ENCODE measurements around the gene NEK11. TPM values are rescaled to one million over a fixed set of nuclear protein-coding genes. Genes with fewer than 3 reads are reported as not detected.
A peak's percentile ranks its signal among the peaks of the same experiment; 100 is the strongest.

The NEK11 gene
- total and polyA plus RNA-seq, 11 donors: 0.38 to 4.3 (median 2.1) TPM

DNA sequence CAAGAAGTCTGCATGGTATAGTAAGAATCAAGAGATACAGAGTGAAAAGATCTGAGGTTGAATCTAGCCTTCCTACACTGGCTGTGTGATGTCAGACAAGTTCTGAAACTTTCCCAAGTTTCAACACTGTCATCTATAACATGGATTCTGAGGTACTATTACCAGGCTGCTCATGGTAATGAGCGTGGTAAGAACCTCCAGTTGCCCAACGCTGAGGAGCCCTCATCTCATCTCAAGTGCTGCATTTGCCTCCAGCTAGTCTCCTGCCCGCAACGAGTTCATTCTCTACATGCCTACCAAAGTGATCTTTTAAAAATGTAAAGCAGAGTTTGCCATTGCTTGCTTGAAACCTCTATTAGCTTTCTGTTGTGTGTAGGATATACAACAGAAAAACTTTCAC, 168.1 kb downstream of the NEK11 start:
- DNase-seq: no peak
- TF ChIP-seq, protein P1, sequence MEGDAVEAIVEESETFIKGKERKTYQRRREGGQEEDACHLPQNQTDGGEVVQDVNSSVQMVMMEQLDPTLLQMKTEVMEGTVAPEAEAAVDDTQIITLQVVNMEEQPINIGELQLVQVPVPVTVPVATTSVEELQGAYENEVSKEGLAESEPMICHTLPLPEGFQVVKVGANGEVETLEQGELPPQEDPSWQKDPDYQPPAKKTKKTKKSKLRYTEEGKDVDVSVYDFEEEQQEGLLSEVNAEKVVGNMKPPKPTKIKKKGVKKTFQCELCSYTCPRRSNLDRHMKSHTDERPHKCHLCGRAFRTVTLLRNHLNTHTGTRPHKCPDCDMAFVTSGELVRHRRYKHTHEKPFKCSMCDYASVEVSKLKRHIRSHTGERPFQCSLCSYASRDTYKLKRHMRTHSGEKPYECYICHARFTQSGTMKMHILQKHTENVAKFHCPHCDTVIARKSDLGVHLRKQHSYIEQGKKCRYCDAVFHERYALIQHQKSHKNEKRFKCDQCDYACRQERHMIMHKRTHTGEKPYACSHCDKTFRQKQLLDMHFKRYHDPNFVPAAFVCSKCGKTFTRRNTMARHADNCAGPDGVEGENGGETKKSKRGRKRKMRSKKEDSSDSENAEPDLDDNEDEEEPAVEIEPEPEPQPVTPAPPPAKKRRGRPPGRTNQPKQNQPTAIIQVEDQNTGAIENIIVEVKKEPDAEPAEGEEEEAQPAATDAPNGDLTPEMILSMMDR (IDR thresholded peaks at IDR 0.05): no peak
- no peak for TF ChIP-seq POLR2A (IDR thresholded peaks at IDR 0.05)
- ATAC-seq: no peak
- Histone ChIP-seq H3K4me3 (no peak overlapping the region), H3K27me3 (no peaks in the 10 kb centered on the region), H3K4me1 (no peaks in the 10 kb centered on the region), H3K9me3 (peaks cover 0 to 6% (median 0%) of the 10 kb centered on the region in 12 donors), H3K36me3 (no peaks in the 10 kb centered on the region), H3K27ac (no peak overlapping the region)
- WGBS, 4 donors: 91 to 100% (median 94%) methylated on average over 4 of the region's 4 CpGs
- intact Hi-C loops (cut with DNase I): no loop called here

DNA sequence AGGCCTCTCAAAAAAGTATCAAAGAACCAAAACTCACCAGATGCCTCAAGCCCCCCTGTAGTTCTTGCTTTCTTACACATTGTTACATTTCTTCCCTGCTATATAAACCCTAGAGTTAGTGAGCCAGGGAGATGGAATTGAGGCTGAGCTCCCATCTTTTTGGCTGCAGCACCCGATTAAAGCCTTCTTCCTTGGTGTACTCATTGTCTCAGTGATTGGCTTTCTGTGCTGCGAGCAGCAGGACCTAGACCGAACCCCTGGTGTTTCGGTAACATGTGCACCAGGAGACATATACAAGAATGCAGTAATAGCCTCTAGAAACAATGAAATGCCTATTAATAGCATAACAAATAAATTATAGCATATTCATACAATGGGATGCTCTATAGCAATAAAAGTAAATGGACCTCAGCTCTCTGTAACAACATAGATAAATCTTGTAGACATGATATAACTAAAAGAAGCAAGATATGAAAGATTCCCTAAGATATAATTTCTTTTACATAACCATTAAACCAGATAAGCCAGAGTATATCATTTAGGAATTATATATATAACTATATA, 174.0 kb downstream of the NEK11 start:
- intact Hi-C loops (cut with DNase I): no loop called here

DNA sequence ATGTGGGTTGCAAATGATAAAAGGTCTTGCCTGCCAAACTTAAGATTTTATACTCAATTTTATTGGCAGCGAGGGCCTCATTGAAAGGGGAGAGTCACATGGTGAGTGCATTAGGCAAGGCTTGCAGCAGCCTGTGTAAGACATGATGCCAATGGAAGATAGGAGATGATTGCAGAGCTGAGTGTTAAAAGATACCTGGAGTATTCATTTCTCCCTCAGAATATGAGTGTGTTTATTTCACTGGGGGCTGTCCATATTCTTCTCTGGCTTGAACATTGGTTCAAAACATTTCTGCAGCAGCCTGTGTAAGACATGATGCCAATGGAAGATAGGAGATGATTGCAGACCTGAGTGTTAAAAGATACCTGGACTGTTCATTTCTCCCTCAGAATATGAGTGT, 189.7 kb downstream of the NEK11 start:
- no peak overlapping the region for H3K4me3 ChIP-seq
- no peaks in the 10 kb centered on the region for H3K36me3 ChIP-seq
- H3K4me1 ChIP-seq: peaks cover 0 to 11% (median 0%) of the 10 kb centered on the region in 12 donors
- TF ChIP-seq POLR2A (IDR thresholded peaks at IDR 0.05): no peak
- TF ChIP-seq, protein P1 (IDR thresholded peaks at IDR 0.05): no peak
- no peaks in the 10 kb centered on the region for H3K27me3 ChIP-seq
- H3K9me3 ChIP-seq: no peaks in the 10 kb centered on the region
- DNase-seq (no peak), ATAC-seq (peak in 1 of 4 donors; percentile 25)
- intact Hi-C loops (cut with DNase I): no loop called here
- 80 to 92% (median 87%) methylated on average over 1 of the region's 1 CpG for WGBS, 4 donors
- peak overlapping the region in 2 of 12 donors; percentile 8 to 41 for H3K27ac ChIP-seq

More for the DNA sequence above, 174.0 kb downstream of the NEK11 start:
- H3K36me3 ChIP-seq: no peaks in the 10 kb centered on the region
- H3K9me3 ChIP-seq: peaks cover 0 to 18% (median 0%) of the 10 kb centered on the region in 12 donors
- WGBS, 4 donors: 93 to 96% (median 95%) methylated on average over 4 of the region's 4 CpGs
- TF ChIP-seq, protein P1 (IDR thresholded peaks at IDR 0.05): no peak
- no peak for TF ChIP-seq POLR2A (IDR thresholded peaks at IDR 0.05)
- no peak for DNase-seq
- H3K27ac ChIP-seq: no peak overlapping the region
- no peaks in the 10 kb centered on the region for H3K27me3 ChIP-seq
- H3K4me1 ChIP-seq: no peaks in the 10 kb centered on the region
- ATAC-seq: no peak
- no peak overlapping the region for H3K4me3 ChIP-seq

DNA sequence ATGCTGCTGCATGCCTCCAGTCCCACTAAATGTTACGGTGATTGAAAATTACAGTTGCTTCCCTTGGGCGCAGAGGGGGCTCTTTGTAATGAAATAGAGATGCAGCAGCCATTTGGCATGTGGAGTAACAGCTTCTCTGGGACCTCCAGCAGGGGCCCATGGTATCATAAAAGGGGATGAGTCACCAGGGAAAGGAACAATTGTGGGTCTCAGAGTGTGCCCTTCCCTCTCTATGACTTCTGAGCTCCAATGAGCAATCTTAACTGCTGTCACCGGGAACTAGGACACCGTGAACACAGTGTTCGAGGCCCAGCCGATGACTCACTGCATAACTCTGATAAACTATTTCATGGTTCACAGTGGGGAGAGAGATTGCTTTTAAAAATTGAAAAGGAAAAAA, 190.1 kb downstream of the NEK11 start:
- no peak for TF ChIP-seq POLR2A (IDR thresholded peaks at IDR 0.05)
- TF ChIP-seq, protein P1 (IDR thresholded peaks at IDR 0.05): no peak
- Histone ChIP-seq H3K9me3 (no peaks in the 10 kb centered on the region), H3K4me3 (no peak overlapping the region), H3K27me3 (no peaks in the 10 kb centered on the region), H3K27ac (peak overlapping the region in 2 of 12 donors; percentile 8 to 41), H3K36me3 (no peaks in the 10 kb centered on the region), H3K4me1 (peaks cover 0 to 11% (median 0%) of the 10 kb centered on the region in 12 donors)
- DNase-seq (peak in 1 of 5 donors; percentile 66), ATAC-seq (peak; percentile 86 to 98 (median 92))
- intact Hi-C loops (cut with DNase I): no loop called here
- 40 to 50% (median 45%) methylated on average over 6 of the region's 6 CpGs for WGBS, 4 donors
